Activated naive CD8-positive, alpha-beta T cell treated with anti-CD3 and anti-CD28 coated beads, Interleukin-2, amount 50 U/mL, for 24 hours (primary cell): ENCODE results near the gene TMF1.
A peak's percentile ranks its signal among the peaks of the same experiment; 100 is the strongest.

Experiments
- ATAC-seq: fragments of 150-1000 bp; cut with Tn5 transposase; one replicate; pipeline ENCODE4 v1.10.0; 2021
- DNase-seq: peaks from one replicate; pipeline ENCODE4 v3.0.0; 2021
- H3K27ac Mint-ChIP-seq: one replicate; pipeline ENCODE4 v1.8.0; 2021; ENCODE audit warnings: mild to moderate bottlenecking, mixed read lengths
- H3K27me3 Mint-ChIP-seq: one replicate; pipeline ENCODE4 v1.8.0; 2021; ENCODE audit warnings: mixed read lengths
- H3K36me3 Mint-ChIP-seq: one replicate; pipeline ENCODE4 v1.8.0; 2021; ENCODE audit warnings: low read depth, mixed read lengths
- H3K4me1 Mint-ChIP-seq: one replicate; pipeline ENCODE4 v1.8.0; 2021; ENCODE audit warnings: mixed read lengths
- H3K4me3 Mint-ChIP-seq: one replicate; pipeline ENCODE4 v1.8.0; 2021; ENCODE audit warnings: mild to moderate bottlenecking, moderate library complexity, mixed read lengths
- H3K9me3 Mint-ChIP-seq: one replicate; pipeline ENCODE4 v1.8.0; 2021; ENCODE audit warnings: mixed read lengths

TMF1 gene

GRCh38 chr3:69012800-69013252 is 39.3 kb downstream of the TMF1 start:
- DNase-seq (peak; percentile 40), ATAC-seq (peak; percentile 24)
- no peaks in the 10 kb centered on the region for H3K9me3 Mint-ChIP-seq
- H3K27me3 Mint-ChIP-seq = no peaks in the 10 kb centered on the region
- H3K27ac Mint-ChIP-seq = peak overlapping the region; percentile 60
- peaks cover 25% of the 10 kb centered on the region for H3K4me1 Mint-ChIP-seq
- peak overlapping the region; percentile 81 for H3K4me3 Mint-ChIP-seq
- peaks cover 9% of the 10 kb centered on the region for H3K36me3 Mint-ChIP-seq

GRCh38 chr3:69012100-69012799 is 39.9 kb downstream of the TMF1 start:
- Mint-ChIP-seq H3K36me3 (peaks cover 6% of the 10 kb centered on the region), H3K27ac (peak overlapping the region; percentile 60), H3K4me1 (peaks cover 25% of the 10 kb centered on the region), H3K9me3 (no peaks in the 10 kb centered on the region), H3K27me3 (no peaks in the 10 kb centered on the region), H3K4me3 (peak overlapping the region; percentile 81)
- DNase-seq (no peak), ATAC-seq (no peak)

GRCh38 chr3:69011096-69011730 is 40.9 kb downstream of the TMF1 start:
- H3K27ac Mint-ChIP-seq = no peak overlapping the region
- peaks cover 4% of the 10 kb centered on the region for H3K36me3 Mint-ChIP-seq
- DNase-seq = no peak
- H3K4me3 Mint-ChIP-seq = no peak overlapping the region
- peaks cover 25% of the 10 kb centered on the region for H3K4me1 Mint-ChIP-seq
- H3K9me3 Mint-ChIP-seq = no peaks in the 10 kb centered on the region
- ATAC-seq = no peak
- no peaks in the 10 kb centered on the region for H3K27me3 Mint-ChIP-seq

DNA sequence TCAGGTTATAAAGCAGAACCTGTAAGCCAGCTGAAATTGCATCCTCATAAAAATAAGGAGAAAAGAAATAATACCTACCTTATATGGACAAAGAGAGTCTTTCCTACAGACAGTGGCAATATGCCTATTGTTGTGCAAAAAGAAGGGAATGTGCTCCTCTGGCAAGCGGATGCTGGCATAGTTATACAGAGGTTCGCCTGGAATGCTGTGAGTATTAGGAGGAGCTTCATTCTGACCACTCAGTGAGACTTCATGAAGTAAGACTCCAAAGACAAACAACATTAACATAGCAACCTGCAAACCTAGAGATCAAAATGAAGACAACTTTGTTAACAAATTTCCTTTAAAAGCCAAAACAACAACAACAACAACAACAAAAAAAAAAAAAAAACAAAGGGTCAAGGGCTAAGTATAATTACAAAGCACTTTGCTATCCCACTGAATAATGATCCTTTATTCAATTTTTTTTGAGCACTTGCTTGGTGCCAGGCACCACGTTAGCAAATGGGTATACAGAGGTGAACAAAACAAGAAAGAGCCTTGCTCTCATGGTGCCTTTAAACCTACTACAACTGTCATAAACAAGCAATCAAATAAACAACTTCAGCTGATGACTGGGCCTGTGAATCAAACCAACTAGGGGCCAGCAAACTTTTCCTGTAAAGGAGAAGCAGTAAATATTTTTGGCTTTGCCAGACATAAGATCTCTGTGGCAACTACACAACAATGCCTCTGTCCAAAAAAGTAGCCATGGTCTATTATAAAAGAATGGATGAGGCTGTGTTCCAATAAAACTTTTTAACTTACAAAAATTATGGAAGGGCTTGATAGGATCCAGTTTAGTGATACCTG is 42.3 kb downstream of the TMF1 start:
- no peaks in the 10 kb centered on the region for H3K9me3 Mint-ChIP-seq
- ATAC-seq = no peak
- peaks cover 18% of the 10 kb centered on the region for H3K4me1 Mint-ChIP-seq
- H3K27me3 Mint-ChIP-seq = no peaks in the 10 kb centered on the region
- no peak overlapping the region for H3K27ac Mint-ChIP-seq
- DNase-seq = no peak
- peaks cover 4% of the 10 kb centered on the region for H3K36me3 Mint-ChIP-seq
- H3K4me3 Mint-ChIP-seq = no peak overlapping the region

- peaks cover 10% of the 10 kb centered on the region for H3K4me1 Mint-ChIP-seq
- H3K27ac Mint-ChIP-seq = no peak overlapping the region
- H3K9me3 Mint-ChIP-seq = no peaks in the 10 kb centered on the region
- ATAC-seq = no peak
- H3K36me3 Mint-ChIP-seq = peaks cover 7% of the 10 kb centered on the region
- no peaks in the 10 kb centered on the region for H3K27me3 Mint-ChIP-seq
- H3K4me3 Mint-ChIP-seq = no peak overlapping the region
- DNase-seq = no peak
These were observed 43.2 kb downstream of the TMF1 start for GRCh38 chr3:69008980-69009379.

DNA sequence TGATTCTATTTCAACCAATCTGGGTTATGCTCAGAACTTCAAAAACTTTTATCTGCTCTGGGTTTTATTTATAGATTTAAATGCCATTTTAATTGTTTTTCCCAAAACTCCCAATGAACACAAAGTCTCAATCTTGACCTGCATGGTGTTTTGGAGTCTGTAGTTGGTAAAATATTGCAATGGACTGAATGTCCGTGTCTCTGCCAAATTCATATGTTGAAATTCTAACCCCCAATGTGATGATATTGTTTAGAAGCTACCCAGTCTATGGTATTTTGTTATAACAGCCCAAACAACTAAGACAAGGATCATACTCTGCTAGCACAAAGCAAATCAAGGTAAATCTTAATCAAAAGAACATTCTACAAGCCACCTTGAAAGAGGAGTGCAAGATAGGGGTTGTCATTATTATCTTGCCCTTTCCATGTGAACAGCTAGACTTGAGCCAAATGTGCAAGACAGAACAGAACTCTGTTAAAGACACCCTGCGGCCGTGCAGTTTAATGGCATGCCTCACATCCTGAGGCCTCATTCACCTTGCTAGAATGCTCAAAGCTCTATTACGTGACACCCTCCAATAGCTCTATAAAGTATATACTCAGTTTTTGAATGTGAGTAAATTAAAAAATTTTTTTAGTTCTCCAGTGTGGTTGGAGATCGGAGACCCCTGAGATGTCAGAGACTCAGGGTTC is 46.2 kb downstream of the TMF1 start:
- no peak for ATAC-seq
- H3K4me1 Mint-ChIP-seq = no peaks in the 10 kb centered on the region

DNA sequence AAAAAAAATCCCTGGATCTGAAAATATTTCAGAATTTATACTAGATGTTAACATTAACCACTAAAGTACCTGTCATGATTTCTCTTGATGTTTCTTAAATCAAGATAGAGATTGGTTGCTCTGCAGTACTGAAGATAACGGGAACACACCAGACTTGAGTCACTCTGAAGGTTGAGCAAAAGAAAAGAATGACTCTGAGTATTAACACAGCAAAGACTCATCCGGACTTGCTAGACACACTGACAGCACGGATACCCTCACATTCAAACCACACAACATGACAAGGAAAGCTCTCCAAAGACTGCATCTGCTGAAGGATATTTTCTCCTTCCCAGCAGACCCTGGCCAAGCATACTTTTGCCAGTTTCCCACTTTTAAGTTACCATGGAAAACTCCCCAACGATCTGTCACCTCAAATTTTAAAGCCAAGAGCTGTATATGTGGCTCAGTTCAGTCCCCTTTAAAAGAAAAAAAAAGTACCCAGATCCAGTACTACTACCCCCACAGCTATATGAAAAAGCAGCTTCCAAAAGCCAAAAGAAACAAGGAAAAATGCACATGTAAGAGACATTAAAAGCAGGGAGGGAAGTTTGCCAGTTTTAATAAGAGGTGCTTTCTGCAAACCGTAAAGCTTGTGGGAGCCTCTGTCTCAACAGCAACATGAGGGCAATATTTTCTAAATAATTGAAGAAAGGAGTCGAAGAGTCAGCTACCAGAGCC is 46.9 kb downstream of the TMF1 start:
- Mint-ChIP-seq H3K9me3 (no peaks in the 10 kb centered on the region), H3K4me1 (no peaks in the 10 kb centered on the region), H3K36me3 (peaks cover 21% of the 10 kb centered on the region), H3K4me3 (no peak overlapping the region), H3K27me3 (no peaks in the 10 kb centered on the region), H3K27ac (no peak overlapping the region)
- no peak for ATAC-seq
- DNase-seq = no peak

More for the DNA sequence above, 46.2 kb downstream of the TMF1 start:
- Mint-ChIP-seq H3K27ac (no peak overlapping the region), H3K27me3 (no peaks in the 10 kb centered on the region), H3K9me3 (no peaks in the 10 kb centered on the region), H3K4me3 (no peak overlapping the region), H3K36me3 (peaks cover 21% of the 10 kb centered on the region)
- DNase-seq = no peak

DNA sequence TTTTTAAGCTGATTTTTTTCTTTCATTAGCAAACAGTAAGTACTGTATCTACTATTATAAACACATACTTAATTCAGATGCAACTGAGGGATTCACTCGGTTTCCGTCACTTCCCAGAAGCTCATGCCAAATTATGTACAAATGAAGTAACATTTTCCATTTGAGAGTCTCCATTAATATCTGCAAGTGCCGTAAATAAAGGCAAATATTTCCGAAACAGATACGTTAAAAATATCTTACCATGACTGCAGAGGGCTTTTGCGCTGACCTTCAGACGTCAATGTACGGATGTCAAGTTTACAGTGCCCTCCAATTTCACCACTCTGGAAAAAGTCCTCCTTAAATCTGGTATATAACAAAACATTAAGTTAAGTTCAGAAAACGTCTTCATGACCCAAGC is 48.0 kb downstream of the TMF1 start:
- H3K27me3 Mint-ChIP-seq = no peaks in the 10 kb centered on the region
- no peak overlapping the region for H3K27ac Mint-ChIP-seq
- peaks cover 21% of the 10 kb centered on the region for H3K36me3 Mint-ChIP-seq
- H3K9me3 Mint-ChIP-seq = no peaks in the 10 kb centered on the region
- H3K4me3 Mint-ChIP-seq = no peak overlapping the region
- no peak for ATAC-seq
- DNase-seq = no peak
- H3K4me1 Mint-ChIP-seq = no peaks in the 10 kb centered on the region

GRCh38 chr3:68999605-69000004 is 52.5 kb downstream of the TMF1 start:
- Mint-ChIP-seq H3K27ac (no peak overlapping the region), H3K9me3 (no peaks in the 10 kb centered on the region), H3K4me1 (peaks cover 2% of the 10 kb centered on the region), H3K36me3 (peaks cover 34% of the 10 kb centered on the region), H3K27me3 (no peaks in the 10 kb centered on the region), H3K4me3 (no peak overlapping the region)
- ATAC-seq (no peak), DNase-seq (no peak)

GRCh38 chr3:68999158-68999557 is 53.0 kb downstream of the TMF1 start:
- Mint-ChIP-seq H3K4me3 (no peak overlapping the region), H3K9me3 (no peaks in the 10 kb centered on the region), H3K27ac (no peak overlapping the region), H3K4me1 (peaks cover 2% of the 10 kb centered on the region), H3K36me3 (peaks cover 33% of the 10 kb centered on the region), H3K27me3 (no peaks in the 10 kb centered on the region)
- DNase-seq = no peak
- no peak for ATAC-seq

- peak; percentile 68 for ATAC-seq
- Mint-ChIP-seq H3K9me3 (no peaks in the 10 kb centered on the region), H3K4me1 (peaks cover 2% of the 10 kb centered on the region), H3K36me3 (peaks cover 32% of the 10 kb centered on the region), H3K27ac (no peak overlapping the region), H3K4me3 (no peak overlapping the region), H3K27me3 (no peaks in the 10 kb centered on the region)
- DNase-seq = no peak
These were observed 54.2 kb downstream of the TMF1 start for GRCh38 chr3:68997887-68998286.

GRCh38 chr3:68996356-68996995 is 55.7 kb downstream of the TMF1 start:
- no peak overlapping the region for H3K27ac Mint-ChIP-seq
- no peaks in the 10 kb centered on the region for H3K27me3 Mint-ChIP-seq
- H3K4me3 Mint-ChIP-seq = no peak overlapping the region
- H3K4me1 Mint-ChIP-seq = peaks cover 2% of the 10 kb centered on the region
- DNase-seq (no peak), ATAC-seq (peak; percentile 28)
- H3K36me3 Mint-ChIP-seq = peaks cover 27% of the 10 kb centered on the region
- H3K9me3 Mint-ChIP-seq = no peaks in the 10 kb centered on the region

DNA sequence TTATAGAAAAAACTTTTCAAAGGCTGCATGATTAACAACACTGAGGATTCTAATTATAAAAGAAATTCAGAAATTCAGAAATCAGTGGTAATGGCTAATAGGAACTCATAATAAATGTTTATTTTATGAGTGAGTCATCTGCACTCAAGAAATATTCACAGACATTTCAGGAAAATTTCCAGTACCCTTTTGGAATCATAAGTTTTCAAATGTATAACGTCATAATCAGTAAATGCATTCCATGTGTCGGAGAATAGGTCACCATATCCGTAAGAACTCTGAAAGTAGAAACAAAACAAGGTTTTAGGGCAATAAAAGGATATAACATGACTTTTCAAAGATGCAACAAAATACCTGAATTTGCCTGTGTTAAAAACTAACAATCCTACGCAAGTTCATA is 63.4 kb downstream of the TMF1 start:
- ATAC-seq (no peak), DNase-seq (no peak)
- Mint-ChIP-seq H3K9me3 (no peaks in the 10 kb centered on the region), H3K27me3 (no peaks in the 10 kb centered on the region), H3K27ac (no peak overlapping the region), H3K4me3 (no peak overlapping the region), H3K4me1 (peaks cover 4% of the 10 kb centered on the region), H3K36me3 (peaks cover 37% of the 10 kb centered on the region)
